SU-DHL-6 (cell line): Measurements from ENCODE around the gene NEURL4.

Source experiments
- EZH2phosphoT487 ChIP-seq: fragments of 200-600 bp; sonication (generic), shearing (Covaris generic); conservative IDR thresholded peaks from 2 replicates; pipeline ENCODE4 v1.6.1; 2018; ENCODE audit warnings: mild to moderate bottlenecking, antibody characterized with exemption, low read length, moderate library complexity, mixed read lengths
- TF ChIP-seq, protein P1 (sequence below): fragments of 200-600 bp; sonication (generic); IDR thresholded peaks from one replicate; pipeline ENCODE4 v1.5.1; 2017; ENCODE audit warnings: antibody characterized with exemption, mild to moderate bottlenecking, low read length, moderate library complexity; ENCODE audit not compliant: insufficient read depth, poor library complexity, severe bottlenecking

DNA sequence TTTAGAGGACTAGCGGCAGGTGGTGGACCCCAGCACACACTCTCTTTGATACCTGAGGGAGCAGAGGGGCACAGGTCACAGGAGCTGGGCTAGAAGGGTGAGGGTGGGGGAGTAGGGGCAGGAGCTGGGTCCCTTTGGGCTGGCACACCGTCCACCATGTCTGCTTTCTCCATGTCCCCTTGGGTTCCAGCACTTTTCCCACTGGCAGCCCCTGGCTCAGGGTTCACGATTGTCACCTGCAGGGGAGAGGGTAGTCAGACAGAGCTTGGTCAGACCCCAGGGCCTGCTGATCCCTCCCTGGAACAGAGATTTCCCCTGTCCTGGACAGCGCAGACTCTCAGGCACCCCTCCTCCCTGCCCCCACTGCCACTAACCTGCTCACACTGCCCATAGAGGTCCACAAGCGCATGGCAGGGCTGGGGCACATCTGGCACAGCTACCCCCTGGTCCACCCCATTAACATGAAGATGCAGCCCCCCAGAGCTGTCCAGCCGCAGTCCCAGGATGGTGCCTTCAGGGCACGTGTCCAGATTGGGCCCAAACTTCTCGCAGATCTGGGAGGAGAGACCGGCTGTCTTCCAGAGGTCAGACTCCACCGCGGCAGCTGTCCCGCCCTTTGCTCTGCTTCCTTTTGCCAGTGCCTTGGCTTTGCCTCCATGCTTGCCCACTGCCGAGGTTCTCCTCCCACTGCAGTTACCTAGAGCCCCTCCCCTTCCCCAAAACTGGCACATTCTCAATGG is 10.8 kb downstream of the NEURL4 start:
- TF ChIP-seq, protein P1, sequence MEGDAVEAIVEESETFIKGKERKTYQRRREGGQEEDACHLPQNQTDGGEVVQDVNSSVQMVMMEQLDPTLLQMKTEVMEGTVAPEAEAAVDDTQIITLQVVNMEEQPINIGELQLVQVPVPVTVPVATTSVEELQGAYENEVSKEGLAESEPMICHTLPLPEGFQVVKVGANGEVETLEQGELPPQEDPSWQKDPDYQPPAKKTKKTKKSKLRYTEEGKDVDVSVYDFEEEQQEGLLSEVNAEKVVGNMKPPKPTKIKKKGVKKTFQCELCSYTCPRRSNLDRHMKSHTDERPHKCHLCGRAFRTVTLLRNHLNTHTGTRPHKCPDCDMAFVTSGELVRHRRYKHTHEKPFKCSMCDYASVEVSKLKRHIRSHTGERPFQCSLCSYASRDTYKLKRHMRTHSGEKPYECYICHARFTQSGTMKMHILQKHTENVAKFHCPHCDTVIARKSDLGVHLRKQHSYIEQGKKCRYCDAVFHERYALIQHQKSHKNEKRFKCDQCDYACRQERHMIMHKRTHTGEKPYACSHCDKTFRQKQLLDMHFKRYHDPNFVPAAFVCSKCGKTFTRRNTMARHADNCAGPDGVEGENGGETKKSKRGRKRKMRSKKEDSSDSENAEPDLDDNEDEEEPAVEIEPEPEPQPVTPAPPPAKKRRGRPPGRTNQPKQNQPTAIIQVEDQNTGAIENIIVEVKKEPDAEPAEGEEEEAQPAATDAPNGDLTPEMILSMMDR: no peak
- TF ChIP-seq EZH2phosphoT487: no peak
